Stimulated activated CD4-positive, alpha-beta T cell treated with anti-CD3 and anti-CD28 coated beads, Interleukin-12 subunit alpha, Interleukin-12 subunit beta, amount 100 ng/mL, for 4 hours (primary cell): Measurements from ENCODE around the gene EPHA4.

Experiments used
- DNase-seq: peaks from one replicate; pipeline ENCODE4 v3.0.0-alpha.2; 2020

Gene EPHA4

DNA sequence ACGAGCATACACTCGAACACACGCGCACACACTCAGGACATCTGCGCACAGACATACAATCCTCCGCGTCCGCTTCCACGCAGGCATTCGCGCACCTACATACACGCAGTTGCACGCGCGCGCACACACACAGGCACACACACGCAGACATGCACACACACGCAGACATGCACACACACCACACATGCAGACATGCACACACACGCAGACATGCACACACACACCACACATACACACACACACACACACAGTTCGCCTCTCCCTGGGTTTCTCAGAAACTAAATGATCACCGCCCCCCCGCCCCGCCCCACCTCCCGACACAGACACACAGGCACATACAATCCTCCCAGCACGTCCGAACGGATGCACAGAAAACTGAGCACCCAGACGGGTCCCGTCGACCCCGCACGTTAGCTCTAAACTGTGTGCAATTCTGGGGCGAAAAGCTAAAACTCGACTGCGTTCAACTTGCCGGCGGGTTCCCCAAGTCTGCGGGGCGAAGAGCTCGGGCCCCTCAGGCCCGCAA, 1.0 kb downstream of the EPHA4 start:
- peak; percentile 16 for DNase-seq

DNA sequence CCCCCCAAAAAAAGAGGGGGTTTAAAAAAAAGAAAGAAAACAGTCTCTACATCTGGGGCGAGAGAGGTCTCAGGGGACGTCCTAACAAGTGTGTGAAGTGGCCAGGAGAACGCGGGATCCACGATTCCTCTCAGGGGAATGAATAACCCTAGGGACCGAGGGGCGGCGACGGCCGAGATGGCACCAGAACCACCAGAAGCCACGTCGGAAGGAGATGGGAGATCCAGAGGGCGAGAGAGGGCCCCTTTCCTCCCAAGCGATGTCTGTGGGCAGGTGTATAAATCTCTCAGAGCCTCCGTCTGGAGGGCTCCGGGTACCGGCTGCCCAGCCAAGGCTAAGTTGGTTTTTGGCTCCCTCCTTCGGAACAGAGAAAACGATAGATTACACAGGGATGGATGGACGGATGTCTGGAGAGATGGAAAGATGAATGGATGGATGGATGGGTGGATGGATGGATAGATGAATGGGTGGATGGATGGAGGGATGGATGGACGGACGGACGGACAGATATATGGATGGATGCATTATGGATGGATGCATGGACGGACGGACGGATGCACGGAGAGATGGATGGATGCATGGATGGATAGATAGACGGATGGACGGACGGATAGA, 1.7 kb downstream of the EPHA4 start:
- no peak for DNase-seq

DNA sequence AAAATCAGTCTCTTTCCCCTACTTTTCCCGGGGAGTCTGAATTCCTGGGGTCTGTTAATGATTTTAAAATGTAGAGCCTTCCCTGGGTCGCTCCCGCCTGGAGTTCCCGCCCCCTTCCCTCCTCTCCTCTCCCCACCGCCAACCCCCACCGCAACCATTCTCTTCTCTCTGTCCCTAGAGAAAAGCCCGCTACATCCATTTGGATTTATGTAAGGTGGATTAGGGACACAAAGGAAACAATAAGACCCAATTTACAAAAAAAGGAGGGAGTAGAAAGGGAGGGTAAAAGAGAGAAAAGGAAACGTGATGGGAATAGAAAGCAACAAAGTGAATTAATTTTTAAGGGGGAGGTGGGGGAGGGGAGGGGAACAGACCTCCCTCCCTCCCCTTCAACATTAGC, 2.2 kb downstream of the EPHA4 start:
- no peak for DNase-seq

DNA sequence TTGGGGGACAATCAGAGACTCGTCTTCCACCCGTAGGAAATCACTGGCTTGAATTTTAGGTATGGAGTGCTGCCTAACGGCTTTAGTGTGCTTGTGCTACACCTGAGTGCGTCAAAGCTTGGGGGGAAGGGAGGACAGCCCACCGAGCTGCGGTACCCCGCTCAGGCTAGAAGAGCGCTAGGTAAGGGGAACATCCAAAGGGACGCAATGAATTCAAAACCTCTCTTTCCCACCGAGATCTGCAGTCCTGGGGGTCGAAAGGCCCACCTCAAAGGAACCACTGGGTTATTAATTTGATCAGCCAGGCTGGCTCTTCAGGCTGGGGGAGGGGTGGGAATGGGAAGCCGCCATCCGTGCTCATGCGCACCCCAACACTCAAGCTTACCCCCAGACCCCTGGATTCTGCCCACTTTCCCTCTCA, 2.7 kb downstream of the EPHA4 start:
- DNase-seq: no peak

DNA sequence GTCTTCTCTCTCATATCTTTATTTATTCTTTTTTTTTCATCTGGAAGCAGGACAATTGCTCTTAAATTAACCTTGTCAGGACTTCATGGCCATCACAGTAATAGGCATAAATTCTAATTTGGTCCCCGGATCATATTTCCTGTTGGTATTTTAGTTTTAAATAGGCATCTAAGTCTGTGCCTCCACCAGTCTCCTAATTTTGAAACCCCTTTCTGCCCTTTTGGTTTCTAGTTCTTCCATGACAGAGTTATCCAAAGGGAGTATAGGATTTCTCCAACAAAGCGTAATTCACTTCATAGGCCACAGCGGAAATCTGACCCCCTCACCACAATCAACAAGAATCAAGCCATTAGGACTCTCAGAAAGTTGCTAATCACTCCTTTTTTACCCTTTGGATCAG, 3.8 kb downstream of the EPHA4 start:
- no peak for DNase-seq

DNA sequence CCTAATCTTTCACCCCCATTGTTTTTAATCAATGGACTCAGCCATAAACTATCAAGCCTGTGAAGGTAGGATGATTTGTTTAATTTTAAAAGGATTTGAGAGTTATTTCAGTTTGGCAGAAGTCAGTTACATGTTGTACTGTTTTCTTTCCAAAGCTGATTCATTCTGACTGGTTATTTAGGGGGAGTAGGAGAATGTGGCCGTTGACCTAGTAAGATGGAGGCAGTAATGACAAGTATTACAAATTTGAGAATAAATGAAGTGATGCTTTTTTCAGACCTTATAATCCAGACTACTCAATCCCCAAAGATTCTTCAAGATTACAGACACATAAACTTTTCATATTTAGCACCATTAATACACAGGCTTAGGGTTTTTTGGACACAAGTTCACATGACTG, 4.3 kb downstream of the EPHA4 start:
- no peak for DNase-seq

DNA sequence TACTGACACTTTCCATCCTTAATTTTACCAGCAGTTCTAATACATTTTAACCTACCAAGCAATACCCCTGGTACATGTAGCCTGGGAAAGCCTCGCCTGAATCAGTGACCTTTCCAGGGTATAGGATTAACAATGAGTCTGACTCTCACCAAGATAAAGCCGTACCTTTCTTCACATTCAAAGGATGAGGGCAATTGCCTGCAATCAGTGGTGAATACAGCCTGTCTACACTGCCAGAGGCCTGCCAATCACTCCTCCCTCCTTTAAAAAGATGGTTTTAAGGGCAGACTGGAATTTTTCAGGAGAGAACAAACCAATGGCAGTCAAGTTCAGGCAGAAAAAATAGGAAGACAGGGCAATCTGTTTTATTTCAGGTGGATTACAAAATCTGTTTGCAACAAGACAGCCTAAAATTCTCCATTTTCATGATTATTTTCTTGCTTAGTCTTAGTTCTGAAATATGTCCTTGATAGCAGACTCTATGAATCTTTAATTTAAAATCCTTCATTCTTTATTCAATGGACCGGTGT, 4.8 kb downstream of the EPHA4 start:
- DNase-seq: no peak

DNA sequence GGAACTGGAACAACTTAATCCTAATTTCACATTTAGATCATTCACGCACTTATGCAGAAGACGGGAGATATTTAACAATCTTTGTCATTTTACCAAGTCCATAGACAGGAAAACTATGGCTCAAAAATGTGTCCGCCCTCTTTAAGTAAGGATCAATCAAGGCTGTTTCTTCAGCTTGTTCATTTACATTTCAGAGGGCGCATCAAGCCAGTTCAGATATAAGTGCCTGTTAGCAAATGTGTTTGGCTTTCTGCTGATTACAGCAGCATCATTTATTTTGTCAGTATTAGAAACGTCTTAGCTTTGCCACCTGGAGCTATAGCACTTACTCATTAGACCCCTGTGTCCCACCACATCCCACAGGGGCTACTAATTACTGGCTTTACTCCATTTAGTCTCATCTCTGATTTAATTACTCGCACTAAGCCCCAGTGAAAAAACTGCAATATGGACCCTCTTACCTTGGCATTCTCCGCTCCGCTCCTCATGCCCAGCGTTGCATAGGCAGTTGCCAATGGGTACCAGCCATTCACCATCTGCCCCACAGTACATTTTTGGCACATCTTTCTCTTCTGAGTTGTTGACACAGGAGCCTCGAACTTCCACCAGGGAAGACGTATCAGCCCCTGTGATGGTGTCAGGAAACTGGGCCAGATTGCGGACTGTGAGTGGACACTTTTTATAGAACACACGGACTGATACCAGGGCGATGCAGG, 8.7 kb downstream of the EPHA4 start:
- DNase-seq: no peak

DNA sequence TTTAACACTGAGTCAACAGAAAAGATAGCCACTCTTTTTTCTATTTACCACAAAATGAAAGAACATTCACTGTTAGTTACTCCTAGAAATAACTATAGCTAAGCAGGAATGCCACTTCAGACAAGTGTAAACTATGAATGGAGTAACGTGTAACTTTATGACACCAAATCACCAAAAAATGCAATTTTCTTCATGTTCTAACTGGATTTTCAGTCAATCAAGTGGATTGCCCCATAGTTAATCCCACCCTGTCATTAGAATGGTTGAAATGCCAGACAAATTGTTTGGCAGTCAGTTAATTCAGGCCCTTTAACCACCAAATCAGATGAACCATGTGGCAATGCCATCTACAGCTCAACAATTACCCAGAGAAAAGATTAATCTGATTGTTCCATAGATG, 9.9 kb downstream of the EPHA4 start:
- DNase-seq: no peak

DNA sequence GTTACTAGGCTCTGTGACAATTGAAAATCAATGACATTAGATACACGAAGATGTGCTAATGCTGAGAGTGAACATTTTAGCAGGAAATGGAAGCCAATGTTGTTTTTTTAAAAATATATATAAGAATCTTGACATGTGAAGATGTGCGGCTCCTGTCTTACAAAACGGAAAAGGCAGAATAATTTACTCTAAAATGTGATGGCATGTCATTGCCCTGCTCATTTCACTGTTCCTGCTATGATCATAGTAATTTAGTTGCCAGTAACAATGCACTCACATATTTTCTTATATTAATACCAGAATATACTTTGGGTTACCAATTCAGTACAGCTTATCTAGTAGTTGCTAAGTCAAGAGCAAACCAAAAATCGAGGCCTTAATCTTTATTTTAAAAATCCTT, 10.3 kb downstream of the EPHA4 start:
- no peak for DNase-seq

DNA sequence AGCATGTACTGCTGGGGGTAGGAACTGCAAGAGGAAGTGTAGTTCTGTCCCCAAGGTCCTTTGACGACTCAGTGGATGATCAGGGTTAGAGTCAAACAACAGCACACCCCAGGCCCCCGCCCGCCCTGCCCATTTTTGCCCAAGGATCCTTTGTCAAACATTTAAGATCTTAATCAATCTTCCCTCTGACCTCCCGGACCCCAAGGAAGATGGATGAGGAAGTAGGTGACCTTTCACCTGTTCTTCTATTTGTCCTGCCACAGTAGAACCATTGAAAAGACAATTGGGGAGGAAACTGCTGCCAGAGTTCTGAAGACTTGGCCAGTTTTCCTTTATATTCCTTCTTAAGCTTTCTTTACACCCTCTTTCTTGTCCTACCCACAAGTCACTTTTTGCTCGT, 12.1 kb downstream of the EPHA4 start:
- no peak for DNase-seq

DNA sequence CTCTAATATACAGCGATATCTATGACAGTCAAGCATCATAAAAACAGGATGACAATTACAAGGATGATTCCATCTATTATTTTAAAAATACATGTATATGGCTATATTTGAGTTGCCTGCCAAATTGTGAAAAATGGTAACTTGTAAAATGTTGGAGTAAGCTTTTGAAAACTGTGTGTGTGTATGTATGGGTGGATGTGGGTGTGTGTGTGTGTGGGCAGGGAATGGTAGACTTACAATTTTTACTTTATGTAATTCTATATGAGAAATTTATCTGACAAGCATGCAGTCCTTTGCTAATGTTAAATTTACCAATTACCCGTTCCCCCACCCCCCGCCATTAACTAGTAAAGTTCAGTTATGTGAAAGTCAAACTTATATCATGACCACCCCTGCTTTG, 14.0 kb downstream of the EPHA4 start:
- DNase-seq: no peak

DNA sequence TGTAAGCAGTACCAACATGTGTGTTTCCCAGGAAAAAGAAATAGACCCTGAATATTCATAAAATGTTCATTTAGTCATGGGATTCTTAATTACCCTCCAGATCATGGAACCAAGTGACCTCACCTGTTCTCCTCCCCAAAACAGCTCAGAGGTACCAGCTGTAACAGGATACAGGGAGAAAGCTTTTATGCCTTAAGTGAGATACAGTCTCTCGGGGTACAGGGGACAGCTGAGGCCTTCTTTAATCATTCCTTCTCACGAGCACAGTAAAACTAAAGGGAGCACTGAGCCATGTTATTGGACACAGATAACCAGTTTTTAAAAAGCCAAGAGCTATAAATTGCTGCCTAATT, 16.6 kb downstream of the EPHA4 start:
- DNase-seq: no peak

DNA sequence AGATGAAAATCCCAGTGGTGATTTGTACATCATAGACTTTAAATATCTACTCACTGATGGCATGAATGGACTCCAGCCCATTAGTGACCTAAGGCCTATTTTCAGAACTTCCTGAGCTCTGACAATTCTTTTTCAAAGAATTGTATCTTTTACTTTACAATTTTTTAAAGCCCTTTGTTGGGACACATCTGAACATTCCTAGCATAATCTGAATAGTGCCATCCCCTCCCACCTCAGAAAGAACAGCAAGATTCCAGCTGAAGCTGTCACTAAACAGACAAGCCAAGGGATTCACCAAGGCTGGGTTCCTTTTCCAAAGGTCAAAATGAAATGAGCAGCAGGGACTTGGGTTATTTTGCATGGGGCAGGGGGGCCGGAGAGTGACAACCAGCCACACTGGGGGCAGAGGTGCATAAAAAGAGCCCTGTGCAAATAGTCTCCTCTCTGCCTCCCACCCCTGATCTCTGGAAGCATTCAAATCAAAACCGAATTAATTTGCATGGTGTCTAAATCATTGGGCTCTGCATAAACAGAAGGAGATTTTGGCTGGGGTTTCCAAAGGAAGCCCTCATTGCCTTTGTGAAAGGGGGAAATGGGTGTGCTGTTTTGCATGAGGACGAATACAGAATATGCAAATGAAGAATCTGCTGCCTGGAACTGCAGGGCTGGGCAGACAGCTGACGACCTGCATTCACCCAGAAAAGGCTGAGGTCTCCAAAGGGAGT, 17.2 kb downstream of the EPHA4 start:
- no peak for DNase-seq

DNA sequence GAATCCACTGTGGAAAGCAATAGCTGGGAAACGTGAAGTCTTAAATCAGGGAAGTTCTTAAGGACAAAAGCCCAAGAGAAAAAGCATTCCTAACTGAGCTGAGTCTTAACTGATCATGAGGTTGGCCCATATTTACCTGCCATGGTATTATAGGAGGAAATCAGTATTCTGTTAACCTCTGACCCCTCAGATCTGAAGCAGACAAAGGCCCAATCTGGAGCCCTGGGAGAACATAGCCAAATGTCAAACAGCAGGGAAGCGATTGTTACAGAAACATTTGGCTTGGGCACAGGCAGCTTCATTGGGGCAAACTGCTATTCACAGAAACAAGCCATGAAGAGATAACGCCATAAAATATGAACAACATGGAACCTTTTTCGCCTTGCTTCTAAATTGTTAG, 18.8 kb downstream of the EPHA4 start:
- DNase-seq: no peak

DNA sequence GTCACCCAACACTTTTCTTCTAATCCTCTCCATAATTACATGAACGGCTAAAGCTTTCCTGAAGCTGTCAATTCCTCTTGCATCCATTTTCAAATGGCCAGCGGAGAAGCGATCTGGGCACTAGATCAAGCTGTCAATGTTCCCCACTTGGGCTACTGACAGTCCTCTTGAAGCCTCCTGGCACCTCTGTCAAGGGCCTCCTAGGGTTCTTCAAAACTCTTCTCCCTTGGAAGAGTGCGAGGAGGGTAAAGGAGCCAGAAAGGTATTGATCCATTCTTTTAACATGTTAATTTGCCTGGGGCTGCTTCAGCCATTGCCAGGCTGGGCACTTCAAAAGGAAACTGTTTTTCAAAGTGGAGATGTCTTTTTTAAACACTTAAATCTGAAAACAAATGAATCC, 19.8 kb downstream of the EPHA4 start:
- no peak for DNase-seq

DNA sequence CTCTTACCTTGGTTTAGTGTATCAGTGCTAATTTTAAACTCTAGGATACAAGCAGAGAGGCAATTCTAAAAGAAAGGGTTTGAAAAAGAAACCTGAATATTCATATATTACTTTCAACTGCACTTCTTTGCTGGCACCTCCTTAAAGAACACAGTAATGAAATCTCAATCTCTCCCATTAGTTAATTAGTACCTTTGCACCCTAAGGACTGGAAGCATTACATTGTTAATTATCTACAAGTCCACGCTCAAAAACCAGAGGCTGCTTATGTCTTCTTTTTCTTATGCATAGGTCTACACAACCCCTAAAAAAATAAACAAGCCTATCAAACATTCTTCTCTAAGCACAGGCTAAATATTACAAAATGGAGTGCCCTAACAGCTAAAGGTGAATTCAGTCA, 20.2 kb downstream of the EPHA4 start:
- no peak for DNase-seq

DNA sequence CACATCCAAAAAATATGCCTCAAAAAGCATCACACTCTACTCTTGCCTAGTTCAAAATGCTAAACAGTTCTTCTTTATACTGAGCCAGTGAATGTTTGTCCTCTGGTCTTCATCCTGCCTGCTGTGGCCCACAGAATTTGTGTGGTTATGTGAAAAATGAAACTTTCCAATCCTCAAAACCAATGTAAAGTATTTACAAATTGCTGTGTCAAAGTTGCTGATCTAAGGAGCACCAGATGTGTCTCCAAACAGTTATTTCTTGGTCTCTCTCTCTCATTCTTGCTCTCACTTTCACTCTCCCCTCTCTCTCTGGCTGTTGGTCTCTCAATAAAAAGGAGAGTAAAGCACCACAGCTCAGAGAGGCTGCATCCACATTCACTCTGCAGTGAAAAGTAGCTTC, 23.0 kb downstream of the EPHA4 start:
- no peak for DNase-seq

DNA sequence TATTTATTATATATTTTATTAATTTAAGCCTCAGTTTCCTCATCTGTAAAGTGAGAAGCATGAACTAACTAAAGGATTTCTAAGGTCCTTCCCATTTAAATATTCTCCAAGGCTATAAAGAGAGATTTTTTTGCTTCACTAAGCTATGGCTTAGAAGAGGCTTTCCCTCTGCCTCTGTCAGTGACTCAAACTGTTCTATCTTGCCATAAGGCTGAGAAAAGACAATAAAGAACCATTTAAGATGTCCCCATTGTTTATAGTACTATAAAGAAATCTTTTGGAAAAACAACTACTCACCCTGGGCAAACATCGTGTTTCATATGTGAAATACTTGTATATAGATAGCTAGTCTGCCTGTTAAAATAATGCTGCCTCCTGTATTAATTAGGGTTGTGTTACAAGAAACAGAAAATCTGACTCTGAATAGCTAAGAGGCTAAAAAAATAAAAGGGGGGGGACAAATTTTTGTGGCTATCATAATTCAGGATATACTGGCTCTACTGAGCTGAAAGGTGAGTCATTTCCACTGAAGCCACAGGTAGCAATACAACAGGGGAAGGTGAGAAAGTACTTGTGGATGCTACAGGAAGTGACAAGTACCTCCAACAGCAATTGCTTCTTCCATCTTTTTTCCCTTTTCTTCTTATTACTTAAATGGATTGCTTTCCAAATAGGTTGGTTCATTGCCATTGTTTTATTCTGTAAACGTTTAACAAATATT, 25.4 kb downstream of the EPHA4 start:
- DNase-seq: no peak

DNA sequence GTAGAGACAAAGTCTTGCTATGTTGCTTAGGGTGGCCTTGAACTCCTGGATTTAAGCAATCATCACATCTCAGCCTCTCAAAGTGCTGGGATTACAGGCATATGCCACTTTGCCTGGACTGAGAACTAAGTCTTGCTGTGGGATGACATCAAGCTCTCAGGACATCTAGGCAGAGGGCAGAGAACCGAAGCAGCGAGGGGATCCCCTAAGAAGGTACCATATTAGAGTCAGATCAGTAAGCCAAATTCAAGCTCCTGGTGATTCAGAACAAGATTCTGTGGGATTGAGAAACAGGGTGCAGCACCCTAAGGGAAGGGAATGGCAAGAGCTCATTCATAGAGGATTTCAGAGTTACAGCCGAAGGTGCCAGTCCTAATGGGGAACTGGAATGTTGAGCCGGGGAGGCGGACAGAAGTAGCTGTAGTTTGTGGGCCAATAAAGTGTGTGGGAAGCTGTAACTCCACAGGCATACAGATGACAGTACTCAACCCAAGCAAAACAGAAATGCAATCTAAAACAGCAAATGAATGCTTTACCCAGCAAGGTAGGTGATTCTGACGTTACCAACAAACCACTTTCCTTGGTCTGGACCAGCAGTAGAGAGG, 30.9 kb downstream of the EPHA4 start:
- DNase-seq: no peak

DNA sequence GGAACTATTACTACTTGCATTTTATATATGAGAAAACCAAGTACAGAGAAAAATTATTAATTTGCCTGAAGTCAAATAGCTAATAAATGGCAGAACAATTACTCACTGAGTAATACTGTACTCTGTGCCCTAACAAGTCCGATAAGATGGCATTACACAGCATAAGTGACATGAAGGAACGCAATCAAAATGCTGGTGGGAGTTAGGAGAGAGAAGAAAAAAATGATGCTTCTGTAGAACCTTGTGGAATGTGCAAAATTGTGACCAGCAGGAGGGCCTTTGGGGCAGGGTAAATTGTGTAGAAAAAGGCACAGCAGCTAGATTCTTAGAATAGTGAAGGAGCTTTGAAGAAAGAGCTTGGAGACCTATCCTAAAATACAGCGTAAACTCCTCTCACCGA, 32.9 kb downstream of the EPHA4 start:
- DNase-seq: no peak

DNA sequence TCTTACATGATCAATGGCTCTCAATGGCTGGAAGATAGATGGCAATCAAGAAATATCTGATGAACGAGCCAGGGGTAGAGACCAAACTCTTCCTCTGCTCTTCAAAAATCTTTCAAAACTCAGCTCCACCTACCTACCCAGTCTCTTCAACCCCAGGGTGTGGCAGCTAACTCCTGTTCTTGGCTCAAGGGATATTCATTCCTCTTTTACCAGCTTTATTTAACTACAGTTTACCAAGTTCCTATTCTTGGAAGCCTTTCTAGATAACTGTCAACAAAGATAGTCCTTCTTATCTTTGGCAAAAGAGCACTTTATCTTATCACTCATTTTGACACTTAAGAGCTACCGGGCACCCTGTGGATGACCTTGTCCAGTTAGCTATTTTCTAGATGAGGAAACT, 36.3 kb downstream of the EPHA4 start:
- no peak for DNase-seq

DNA sequence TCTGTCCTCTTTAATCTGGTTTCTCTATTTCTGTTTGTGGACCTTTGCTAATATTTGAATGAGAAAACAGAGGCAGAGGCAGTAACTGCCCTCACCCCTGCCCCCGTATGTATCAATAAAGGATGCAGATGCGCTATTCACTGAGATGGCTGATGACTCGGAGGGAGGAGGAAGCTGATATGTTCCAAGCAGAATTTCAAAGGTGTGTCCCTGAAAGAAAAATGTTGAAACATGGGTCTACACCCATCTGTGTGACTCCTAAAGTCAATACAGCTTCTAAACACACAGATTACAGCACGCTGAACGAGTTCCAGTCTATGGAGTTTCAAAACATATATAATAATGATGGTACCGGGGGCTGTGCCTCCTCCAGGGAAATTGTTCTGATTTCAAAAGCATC, 38.8 kb downstream of the EPHA4 start:
- DNase-seq: no peak
